Kidney (tissue), 14 donors: ENCODE measurements around the gene BLOC1S1. TPM values are rescaled to one million over a fixed set of nuclear protein-coding genes. Genes with fewer than 3 reads are reported as not detected.

Source experiments
- DNase-seq, 5 donors: peaks; one replicate each; pipeline ENCODE4 v3.0.0-alpha.2; 2013 to 2020
- FAIRE-seq: peaks from 2 replicates; lab custom pipeline; 2012; peaks lifted over from hg19 to GRCh38; lab: Jason Lieb, UNC
- H3K27ac ChIP-seq, 2 donors: one replicate each; pipeline ENCODE4 v1.7.0; 2013; ENCODE audit warnings: low read depth in 2 of 2, low read length in 2 of 2, inconsistent platforms in 1 of 2
- H3K27me3 ChIP-seq: one replicate; pipeline ENCODE4 v1.7.1; 2013; ENCODE audit warnings: low read length, inconsistent platforms; ENCODE audit not compliant: control insufficient read depth, insufficient read depth
- H3K36me3 ChIP-seq, 3 donors: one replicate each; pipeline versions ENCODE4 v1.7.0 to v1.7.1; 2013; ENCODE audit warnings: low read length in 3 of 3, control low read depth in 1 of 3, inconsistent platforms in 1 of 3; ENCODE audit not compliant: insufficient read depth in 3 of 3, control insufficient read depth in 2 of 3
- H3K4me1 ChIP-seq, 3 donors: one replicate each; pipeline versions ENCODE4 v1.7.0 to v1.7.1; 2013; ENCODE audit warnings: low read length in 3 of 3, inconsistent platforms in 1 of 3, low read depth in 1 of 3; ENCODE audit not compliant: control insufficient read depth in 2 of 3, insufficient read depth in 2 of 3
- H3K4me3 ChIP-seq, 3 donors: one replicate each; pipeline versions ENCODE4 v1.7.0 to v1.8.1; 2013; ENCODE audit warnings: low read length in 3 of 3, control low read depth in 1 of 3, inconsistent platforms in 1 of 3
- H3K9ac ChIP-seq, 3 donors: one replicate each; pipeline versions ENCODE4 v1.7.0 to v1.7.1; 2013; ENCODE audit warnings: low read length in 3 of 3, control low read depth in 1 of 3, inconsistent platforms in 1 of 3
- H3K9me3 ChIP-seq, 3 donors: one replicate each; pipeline versions ENCODE4 v1.7.0 to v1.7.1; 2013; ENCODE audit warnings: low read length in 3 of 3, control low read depth in 1 of 3, inconsistent platforms in 1 of 3; ENCODE audit not compliant: control insufficient read depth in 2 of 3, insufficient read depth in 1 of 3
- CTCF ChIP-seq: IDR thresholded peaks from 3 replicates; pipeline ENCODE4 v1.5.1; 2012; ENCODE audit warnings: mild to moderate bottlenecking, moderate library complexity, borderline replicate concordance; ENCODE audit not compliant: insufficient read depth; ENCODE audit errors: extremely low read depth
- intact Hi-C: fragments of 100-400 bp; cut with DNase I; formaldehyde crosslinking; loops from one replicate; pipeline ENCODE4 v1.11.1; 2022
- polyA plus RNA-seq: library from polyadenylated mRNA; stranded (reverse); fragments of 350-450 nt; fragmentation: Illumina TruSeq; extraction: RNeasy Lipid Tissue Mini Kit (QIAGEN cat#74804); gene quantifications from one replicate; pipeline ENCODE4 v1.2.3, GENCODE V29; 2014; ENCODE audit warnings: low read depth, low replicate concordance; ENCODE audit not compliant: insufficient read depth
- total RNA-seq: library from RNA; stranded (reverse); fragmentation: NEBNext Ultra II Directional; extraction: Animal tissue kit (Norgen Biotek cat#: 25700); gene quantifications from one replicate; pipeline ENCODE4 v1.2.1, GENCODE V29; 2021
- donor health status: control.
- donor health status: control.
- donor health status: control.
- donor health status: control.
- donor health status: control.
- donor health status: DM: yes; HTN: yes; CAD: no.
- donor health status: Normal renal cell carcinoma (clear cell type).

The BLOC1S1 gene
- total and polyA plus RNA-seq, 2 donors from 2014 or later, result 116 to 451 TPM

DNA sequence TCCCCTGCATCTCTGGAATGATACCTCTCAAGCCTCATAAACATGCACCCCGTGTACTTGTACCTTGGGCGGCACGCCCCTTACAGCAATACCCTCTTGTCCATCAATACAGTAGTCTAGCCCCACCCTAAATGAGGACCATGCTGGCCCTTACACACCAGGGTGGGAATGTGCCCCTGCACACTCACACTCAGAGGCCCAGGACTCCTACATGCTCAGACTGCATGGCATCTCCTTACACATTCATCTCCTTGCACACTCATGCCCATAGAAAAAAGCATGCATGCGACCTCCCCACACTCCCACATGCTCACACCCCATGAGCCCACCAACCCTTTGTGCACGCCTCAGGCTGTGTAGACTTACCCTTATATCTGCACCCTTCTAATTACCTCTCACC is 30.2 kb upstream of the BLOC1S1 start:
- H3K27me3 ChIP-seq, result no peaks in the 10 kb centered on the region
- intact Hi-C loops, result no loop called here
- FAIRE-seq (no peak), DNase-seq (peak in 1 of 5 donors; percentile 25)
- H3K4me1 ChIP-seq, result peaks cover 0 to 6% (median 0%) of the 10 kb centered on the region in 3 donors
- H3K36me3 ChIP-seq, result no peaks in the 10 kb centered on the region
- H3K4me3 ChIP-seq, result no peak overlapping the region
- TF ChIP-seq CTCF, result no peak
- no peak overlapping the region for H3K27ac ChIP-seq
- H3K9me3 ChIP-seq, result no peaks in the 10 kb centered on the region
- H3K9ac ChIP-seq, result no peak overlapping the region

- Histone ChIP-seq H3K27ac (no peak overlapping the region), H3K4me1 (peaks cover 0 to 5% (median 0%) of the 10 kb centered on the region in 3 donors), H3K36me3 (no peaks in the 10 kb centered on the region), H3K4me3 (no peak overlapping the region), H3K9ac (no peak overlapping the region), H3K9me3 (no peaks in the 10 kb centered on the region), H3K27me3 (no peaks in the 10 kb centered on the region)
- intact Hi-C loops, result no loop called here
- no peak for FAIRE-seq
- peak in 1 of 5 donors; percentile 37 for DNase-seq
- no peak for TF ChIP-seq CTCF
Observed at GRCh38 chr12:55686366-55687010, 29.4 kb upstream of the BLOC1S1 start.

DNA sequence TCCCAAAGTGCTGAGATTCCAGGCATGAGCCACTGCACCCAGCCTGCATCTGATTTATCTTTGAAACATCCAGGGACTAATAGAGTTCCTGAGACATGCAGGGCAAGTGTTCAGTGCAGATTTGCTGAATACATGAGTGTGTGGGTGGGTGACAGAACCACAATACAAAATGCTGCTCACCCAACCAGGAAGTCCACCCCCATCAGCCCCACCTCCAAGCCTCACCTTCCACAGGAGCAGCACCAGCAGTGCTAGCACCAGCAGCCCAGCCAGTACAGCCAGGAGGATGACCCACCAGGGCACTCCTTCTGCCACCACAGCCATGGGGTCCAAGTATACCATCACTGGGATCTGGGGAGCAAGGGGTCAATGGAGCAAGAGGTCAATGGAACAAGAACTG is 28.1 kb upstream of the BLOC1S1 start:
- TF ChIP-seq CTCF, result no peak
- intact Hi-C loops, result no loop called here
- peak in 1 of 5 donors; percentile 10 for DNase-seq
- Histone ChIP-seq H3K4me1 (no peaks in the 10 kb centered on the region), H3K4me3 (no peak overlapping the region), H3K36me3 (no peaks in the 10 kb centered on the region), H3K9me3 (no peaks in the 10 kb centered on the region), H3K9ac (no peak overlapping the region), H3K27me3 (no peaks in the 10 kb centered on the region), H3K27ac (no peak overlapping the region)
- no peak for FAIRE-seq
